ENCODE measurements around the gene KCNMB2.

KCNMB2 gene

DNA sequence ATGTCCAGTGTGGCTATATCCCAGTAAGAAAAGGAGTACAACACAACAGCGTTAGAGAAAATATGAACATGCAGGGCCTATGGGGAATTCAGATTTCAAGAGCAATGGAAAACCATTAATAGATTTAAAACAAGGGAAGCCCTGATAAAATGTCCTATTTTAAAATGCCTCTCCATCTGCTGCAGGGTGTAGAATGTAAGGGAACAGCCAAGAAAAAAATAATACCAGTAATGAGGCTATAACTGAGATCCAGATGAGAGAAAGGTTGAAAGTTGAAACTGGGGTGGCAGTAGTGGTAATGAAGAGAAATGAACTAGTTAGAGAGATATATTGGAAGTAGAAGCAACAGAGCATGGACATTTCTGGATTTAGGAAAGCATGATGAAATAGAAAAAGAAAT, 226.1 kb downstream of the KCNMB2 start:
- FAIRE-seq, result no peak

DNA sequence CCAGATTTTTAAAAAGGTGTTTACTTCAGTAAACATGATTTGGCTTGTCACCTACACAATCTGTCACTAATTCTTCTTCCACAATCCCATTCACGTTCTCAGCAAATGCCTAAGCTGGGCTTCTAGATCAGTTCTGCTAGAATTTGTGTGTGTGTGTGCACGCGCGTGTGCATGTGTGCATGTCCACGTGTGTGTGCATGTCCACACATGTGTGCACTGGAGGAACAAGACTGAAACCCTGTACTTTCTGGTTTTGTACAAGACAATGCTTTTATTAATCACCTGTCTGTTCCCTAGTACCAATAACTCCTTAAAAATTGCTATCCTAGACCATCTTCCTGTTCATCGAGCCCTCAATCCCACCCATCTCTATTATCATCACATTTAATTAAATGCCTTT, 229.2 kb downstream of the KCNMB2 start:
- FAIRE-seq, result no peak

DNA sequence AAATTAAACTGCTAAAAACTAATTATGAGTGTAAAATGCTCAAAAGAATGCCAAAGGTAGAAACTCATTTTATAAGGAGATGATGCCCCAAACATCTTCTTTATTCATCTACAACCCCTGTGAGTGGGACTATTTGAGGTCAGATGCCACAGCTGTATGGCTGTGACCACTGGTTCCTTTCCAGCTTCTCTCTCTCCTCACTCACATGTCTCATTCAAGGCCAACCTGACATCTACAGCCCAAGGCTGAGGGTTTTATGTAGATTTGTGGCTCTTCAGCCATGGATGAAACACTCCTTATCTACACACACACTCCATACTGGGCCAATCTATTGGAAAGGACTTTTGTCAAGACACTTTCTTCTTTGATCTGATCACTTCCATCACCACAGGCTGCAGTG, 231.3 kb downstream of the KCNMB2 start:
- no peak for FAIRE-seq

DNA sequence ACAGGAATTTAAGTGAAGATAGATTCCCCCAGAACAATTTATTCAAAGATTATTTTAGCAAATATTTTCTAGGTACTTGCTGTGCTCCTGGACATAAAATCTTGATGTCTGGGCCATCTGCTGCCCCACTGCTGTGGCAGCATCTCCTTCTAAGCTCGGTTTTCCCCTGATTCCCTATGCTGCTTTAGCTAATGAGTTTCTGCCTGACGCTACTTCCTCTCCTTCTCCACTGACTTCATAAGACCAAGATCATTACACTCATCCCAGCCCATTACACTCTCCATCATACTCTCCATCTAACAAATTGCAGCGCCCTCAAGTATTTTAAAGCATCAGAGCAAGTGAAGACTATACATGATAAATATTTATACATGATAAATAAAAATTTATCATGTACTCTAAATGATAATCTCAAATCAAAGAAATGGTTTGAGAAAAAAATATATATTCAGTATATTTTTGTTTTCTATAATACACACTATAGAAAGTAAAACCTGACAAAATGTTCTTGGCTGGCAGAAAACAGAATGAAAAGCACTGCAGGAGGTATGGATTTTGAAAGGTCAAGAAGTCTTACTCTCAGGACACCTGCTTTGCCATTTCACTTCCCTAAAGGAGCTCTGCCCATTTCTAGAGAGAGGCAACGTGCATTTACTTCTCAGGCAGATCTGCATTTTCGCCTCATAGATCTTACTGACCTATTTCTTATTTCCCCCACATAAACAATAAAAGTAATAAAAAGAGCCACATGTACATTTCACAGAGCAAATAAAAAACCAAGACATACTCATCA, 232.0 kb downstream of the KCNMB2 start:
- no peak for FAIRE-seq

DNA sequence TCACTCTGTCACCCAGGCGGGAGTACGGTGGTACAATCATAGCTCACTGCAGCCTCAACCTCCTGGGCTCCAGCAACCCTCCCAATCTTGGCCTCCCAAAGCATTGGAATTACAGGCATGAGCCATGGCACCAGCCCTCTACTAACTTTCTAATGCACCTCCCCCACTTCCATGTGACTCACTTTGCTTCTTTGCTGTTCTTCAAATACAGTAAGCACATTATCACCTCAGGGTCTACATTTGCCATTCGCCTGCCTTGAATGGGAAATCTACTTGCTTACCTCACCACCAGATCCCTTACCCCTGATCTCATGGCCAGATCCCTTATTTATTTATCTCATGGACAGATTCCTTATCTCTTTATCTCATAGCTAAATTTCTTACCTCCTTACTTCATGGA, 235.3 kb downstream of the KCNMB2 start:
- FAIRE-seq, result no peak

DNA sequence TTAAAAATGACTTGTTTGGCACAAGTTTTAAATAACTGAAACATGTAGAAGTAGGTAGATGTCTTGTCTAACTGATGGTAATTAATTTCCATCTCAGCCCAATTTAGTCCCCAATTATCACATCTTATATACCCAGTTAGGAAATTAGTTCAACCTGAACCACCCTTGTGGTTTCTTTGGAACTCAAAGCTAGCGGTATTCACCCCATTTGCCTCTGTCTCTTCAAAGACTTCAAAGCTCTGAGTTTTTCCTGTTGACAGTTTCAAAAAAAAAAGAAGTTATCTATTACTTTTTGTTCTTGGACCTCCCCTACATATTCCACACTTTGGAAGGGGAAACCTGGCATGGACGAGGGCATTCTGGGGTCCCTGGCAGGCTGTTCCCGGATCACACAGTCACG, 236.5 kb downstream of the KCNMB2 start:
- FAIRE-seq, result no peak

DNA sequence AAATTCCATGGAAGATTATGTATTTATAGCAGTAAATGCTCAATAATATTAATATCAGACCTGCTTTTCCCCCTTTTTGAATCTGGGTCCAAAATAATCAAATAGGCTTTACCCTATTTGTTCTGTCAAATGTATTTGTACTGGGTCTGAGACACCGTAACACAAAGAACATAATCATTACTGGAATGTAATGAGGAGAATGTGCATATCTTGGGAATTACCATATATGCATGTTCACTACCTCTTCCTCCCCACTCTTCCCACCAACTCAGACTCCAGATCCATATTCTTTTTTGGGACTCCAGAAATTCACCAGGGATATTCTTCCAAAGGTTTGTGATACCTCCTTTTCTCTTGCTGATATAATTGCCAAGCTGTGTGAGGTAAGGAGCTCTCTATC, 237.1 kb downstream of the KCNMB2 start:
- no peak for FAIRE-seq

DNA sequence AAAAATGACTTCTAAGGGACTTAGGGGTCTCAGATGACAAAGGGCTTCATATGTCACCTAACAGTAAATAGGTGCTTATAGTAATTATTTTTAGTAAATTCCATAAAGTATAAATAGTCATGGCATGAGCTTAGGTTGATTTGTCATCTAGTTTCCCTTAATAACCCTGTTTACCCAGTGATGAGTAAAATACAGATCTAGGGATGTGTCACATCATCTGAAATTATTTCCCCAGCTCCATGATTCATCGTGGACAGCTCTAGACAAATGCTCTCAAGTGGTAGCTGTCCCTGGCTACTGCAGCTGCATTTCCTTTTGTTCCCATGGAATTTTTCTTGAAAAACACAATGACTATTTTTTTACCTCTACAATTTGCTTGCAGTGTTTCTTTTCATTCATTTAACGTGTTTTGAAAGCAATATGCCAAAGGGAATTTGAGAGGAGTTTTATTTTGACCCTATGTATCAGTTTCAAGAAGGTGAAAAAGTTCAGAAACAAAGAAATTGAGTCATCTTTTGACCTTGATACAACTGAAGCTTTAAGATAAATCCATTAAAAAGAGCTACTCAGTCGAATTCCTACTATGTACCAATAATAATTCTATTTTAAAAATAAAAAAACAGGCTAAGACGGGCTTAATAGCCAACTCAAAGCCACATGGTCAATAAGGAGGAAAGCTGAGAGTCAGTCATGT, 241.6 kb downstream of the KCNMB2 start:
- FAIRE-seq, result no peak

DNA sequence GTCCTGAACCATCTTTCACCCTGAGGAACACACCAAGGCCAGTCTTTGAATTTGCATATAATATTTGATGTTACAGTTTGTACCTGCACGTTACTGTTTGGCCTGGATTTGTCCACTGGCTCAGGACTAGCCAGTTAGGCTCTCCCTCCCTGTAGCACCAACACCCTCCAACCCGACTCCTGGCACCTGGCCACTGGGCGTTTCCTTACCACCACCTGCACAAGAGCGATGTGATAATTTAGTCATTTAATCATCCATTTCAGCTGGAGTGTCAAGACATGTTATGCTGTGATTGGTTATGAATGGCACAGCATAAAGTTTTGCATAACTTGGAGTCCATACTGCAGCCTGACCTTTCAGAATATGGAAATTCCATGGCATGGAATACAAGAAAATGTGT, 242.4 kb downstream of the KCNMB2 start:
- FAIRE-seq, result no peak

DNA sequence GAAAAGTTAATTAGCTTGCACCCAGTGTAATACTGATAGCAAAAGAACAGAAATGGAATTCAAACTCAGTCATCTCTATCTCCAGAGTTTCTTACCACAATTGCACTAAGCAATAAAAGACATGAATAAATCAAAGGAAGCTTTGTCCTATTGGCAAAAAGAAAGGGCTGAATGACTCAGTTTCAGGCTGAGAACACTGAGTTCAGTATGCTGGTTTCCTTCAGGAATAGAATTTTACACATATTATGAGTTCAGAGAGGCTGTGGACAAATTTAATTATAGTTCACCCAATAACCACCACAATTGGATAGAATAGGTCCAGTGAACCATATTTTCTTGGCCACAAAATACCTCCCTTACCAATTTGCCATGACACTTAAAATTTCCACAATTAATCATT, 249.7 kb downstream of the KCNMB2 start:
- no peak for FAIRE-seq

DNA sequence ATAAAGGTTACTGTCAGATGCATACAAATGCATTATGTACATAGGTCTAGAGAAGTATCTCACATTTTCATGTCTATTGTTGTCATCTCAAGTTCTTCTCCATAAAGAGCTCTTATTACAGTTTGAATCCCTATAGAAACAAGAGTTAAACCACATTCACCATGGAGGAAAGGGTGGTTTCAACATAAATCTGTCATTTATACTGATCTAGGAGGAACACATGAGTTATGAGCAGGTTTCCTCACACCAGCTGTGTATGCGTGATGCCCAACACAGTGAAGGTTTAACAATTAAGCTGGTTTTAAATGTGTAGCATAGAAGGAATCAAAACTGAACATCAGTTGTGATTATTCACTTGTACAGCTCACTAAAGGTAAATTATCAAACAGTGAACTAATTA, 251.7 kb downstream of the KCNMB2 start:
- no peak for FAIRE-seq

DNA sequence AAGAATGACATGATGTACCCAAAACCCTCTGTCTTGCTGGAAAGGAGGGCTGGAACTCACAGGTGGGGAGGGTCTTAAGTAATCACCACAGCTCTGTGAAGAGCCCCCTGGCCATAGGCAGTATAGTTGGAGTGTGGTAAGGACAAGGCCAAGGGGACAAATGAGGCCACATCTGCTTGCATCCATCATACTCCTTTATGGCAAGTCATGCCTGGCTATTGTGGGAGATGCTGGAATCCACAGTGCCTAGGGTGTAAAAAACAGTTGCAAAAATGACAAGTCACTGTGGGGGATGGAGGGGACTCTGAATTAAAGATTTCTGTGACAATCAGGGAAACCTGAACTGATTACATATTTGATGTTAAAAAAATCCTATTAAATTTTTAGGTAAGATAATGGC, 258.5 kb downstream of the KCNMB2 start:
- FAIRE-seq, result no peak

DNA sequence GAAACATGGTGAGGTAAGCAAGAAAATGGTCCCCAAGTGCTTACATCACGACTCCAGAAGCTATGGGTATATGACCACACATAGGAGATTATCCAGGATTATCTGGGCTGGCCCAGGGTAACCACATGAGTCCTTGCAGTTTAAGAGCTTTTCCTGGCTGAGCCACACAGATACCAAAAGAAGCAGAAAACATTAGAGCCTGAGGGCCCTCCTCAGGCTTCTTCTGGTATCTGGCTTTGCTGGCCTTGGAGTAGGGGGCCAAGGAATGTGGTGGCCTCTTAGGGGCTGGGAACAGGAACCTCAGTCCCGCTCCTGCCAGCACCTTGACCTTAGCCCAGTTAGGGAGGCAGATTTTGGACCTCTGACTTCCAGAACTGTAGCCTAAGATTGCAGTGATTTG, 259.1 kb downstream of the KCNMB2 start:
- FAIRE-seq, result no peak

DNA sequence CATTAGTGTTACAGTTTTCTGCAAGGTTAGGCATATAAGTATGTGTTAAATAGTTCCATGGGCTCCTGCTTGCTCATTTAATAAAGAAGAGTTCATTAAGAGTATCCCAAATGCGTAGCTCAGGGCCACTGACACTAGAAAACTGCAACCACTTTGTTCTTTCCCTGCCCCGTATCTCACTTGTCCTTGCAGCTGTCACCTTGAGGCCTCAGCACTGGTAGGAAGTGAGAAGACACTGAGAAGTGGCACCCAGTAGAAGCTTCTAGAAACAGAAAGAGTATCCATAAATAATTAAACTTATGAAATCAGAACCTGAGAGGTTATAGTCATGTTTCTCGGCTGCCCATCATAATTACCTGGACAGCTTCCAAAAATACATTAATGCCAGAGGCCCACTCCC, 266.0 kb downstream of the KCNMB2 start:
- no peak for FAIRE-seq

DNA sequence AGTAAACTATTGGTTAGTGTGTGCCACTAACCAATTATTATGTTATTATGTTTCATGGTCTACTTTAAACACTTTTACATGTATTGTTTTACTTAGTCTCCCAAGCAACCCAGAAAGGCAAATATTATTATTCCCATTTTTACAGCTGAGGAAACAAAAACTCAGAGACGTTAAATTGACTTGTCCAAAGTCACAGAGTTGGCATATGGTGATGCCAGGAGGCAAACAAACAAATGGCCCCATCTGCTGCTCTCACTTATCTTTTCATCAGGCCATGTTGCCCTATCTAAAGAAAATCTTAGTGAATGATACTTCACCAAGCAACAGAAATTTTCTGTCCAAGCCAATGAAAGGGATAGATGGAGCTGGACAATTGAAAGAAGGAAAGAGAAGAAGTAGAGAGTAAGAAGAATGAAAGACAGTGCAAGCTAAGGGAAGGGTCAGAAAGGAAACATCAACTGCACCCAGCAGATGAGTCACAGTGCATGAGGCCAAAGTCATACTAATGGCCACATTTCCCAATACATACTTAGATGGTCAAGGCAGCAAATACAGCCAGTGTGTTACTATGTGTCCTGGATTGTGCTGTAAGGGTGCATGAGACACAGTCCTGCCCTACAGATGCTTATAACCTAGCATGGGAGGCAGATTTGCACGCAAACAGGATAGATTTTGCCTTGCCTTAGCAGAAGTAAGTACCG, 266.9 kb downstream of the KCNMB2 start:
- FAIRE-seq, result no peak

DNA sequence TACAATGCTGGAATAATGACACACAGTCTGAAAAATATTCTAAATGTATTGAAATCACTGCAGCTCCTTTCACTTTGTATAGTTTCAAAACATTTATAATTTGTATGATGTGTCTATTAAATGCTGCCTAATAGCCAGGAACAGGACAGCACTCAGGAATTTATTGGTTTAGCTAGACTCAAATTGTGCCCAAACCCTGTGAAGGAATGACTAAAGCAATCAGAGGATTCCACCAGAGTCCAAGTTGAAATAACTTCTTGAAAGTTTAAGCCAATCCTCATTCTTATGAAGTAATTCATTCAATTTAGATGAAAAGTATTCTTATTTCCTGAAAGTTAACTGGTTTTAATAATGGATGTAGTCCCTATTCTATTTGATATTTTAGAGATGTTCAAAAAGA, 268.4 kb downstream of the KCNMB2 start:
- FAIRE-seq, result no peak

DNA sequence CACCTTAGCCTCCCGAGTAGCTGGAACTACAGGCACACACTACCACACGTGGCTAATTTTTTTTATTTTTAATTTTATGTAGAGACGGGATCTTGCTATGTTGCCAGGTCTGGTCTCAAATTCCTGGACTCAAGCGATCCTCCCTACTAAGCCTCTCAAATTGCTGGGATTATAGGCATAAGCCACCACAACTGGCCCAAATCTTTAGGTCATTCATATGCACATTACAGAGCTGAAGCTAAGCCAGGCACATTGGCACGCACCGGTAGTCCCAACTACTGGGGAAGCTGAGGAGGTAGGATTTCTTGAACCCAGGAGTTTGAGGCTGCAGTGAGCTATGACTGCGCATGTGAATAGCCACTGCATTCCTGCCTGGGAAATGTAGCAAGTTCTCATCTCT, 269.5 kb downstream of the KCNMB2 start:
- FAIRE-seq, result no peak

DNA sequence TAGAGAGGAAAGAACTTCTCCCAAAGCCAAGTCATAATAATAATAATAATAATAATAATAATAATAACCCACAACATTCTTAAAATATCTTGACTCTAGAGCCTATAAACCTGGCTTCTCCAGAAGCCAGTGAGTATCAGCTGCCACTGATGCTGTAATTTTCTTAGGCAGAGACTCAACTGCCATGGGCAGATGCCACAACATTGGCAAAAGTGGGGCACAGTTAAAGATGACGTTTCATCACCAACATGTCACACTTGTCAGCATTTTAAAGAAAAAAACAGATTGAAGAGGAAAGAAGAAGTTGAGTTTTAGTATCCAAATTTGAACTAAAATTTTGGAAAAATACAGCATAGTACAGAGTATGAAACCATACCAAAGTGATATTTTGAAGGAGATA, 270.4 kb downstream of the KCNMB2 start:
- FAIRE-seq, result no peak

DNA sequence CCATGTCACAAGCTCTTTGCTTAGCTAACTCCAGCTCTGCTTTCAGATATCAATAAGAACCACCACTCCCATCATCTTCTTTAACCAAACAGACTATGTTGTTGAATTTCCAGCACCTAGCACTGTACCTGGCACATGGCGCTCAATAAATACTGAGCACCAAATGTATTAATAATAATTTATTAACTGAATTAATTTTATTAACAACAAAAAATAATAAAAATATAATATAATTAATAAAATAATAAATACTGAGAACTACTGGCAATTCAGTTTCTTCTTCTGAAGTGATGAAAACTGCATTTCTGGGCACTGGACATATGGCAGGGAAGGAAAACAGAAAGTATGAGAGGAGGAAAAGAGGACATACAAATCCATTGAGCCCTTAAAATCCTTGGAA, 271.5 kb downstream of the KCNMB2 start:
- FAIRE-seq, result no peak

DNA sequence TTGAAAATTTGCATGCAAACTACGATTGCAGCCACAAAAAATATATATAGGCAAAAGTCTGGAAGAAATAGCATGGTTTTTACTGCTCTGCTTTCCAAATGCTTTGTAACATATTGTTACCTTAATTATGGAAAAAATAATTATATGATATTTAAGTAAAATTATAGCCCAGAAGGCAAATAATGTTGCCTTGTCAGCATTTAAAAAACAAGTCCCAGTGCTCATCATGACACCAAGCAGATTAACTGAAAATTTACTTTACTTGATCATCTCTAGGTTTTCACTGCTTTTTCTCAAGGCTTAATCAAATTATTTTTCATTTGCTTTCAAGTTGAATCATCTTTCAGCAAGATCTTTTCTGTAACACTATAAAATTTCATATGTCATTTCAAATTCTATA, 272.5 kb downstream of the KCNMB2 start:
- FAIRE-seq, result no peak

DNA sequence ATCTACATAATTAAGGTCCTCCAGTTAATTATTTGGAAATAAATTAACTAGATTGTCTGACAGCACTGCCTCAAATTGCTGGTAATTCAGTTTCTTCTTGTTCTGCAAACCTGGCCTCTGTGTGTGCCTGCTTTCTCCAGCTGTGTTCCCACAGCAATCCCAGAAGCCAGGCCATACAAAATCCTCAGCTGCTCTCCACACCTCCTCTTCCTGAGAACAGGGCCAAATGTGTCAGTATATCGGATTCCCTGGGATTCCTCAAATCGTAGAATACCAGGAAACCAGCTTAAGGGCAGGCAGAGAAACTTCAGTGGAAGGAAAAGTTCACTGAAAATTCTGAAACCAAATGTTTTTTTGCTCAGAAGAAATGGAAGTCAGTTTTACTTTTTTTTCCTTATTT, 273.9 kb downstream of the KCNMB2 start:
- FAIRE-seq, result no peak

DNA sequence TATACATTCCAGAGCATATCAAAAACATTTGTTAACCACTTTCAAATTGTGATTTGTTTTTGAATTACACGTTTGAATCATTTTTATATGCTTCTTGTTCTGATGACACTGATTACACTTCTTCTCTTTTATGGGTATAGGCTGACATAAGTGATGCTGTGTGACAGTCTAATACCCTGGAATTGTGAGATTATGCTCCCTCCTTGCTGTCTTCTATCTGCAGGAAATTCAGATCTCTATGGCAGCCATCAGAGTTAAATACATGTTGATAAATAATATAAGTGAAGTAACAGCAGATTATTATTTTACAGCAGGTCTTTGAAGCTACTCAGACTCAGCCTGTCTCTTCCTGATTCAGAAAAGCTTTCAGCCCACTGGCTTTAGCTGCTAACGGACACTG, 286.5 kb downstream of the KCNMB2 start:
- FAIRE-seq, result no peak

DNA sequence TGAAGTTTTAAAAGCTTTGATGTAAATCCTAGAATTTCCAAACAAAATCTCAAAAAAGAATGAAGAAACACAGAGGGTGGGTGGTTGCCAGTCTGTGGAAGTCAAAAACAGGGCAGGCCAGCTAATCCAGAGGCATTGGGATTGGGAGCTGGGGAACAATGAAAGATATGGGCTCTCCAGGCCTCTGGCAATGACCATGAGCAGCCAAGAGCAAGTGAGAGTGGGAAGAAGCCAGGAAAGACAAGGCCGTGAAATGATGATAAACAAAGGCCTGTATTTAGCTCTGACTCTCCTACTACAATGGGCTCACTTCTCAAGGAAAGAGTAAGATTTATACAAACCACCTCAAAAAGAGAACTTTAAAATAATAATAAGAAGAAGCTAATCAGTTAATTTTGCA, 286.9 kb downstream of the KCNMB2 start:
- FAIRE-seq, result no peak

DNA sequence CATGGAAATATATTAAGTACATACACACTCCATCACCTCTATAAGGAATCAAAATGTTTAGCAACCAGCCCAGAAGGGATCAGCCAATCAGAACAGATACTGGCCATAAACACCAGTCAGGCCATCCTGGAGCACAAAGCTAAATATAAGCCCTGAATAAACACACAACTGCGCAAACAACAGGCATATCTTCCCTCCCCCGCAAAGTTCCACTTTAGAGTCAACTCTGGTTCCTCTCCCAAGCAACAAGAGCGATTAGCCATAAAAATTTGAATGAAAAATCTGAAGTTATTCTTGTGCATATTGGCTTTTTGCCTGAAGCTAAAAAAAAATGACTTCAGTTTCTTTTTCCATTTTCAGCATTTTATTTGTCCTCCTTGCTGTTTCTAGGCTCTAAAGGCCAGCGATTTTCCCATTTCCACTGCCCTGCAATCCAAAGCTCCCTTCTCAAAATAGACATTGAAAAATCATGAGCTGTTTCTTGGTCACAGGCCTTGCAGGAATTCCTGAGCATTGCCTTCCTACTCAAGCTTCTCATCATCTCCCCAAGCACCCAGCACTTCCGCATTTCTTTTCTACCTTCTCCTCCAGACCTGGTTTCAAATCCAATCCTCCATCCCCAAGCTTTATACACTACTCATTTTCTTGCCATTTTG, 287.5 kb downstream of the KCNMB2 start:
- no peak for FAIRE-seq
